Stimulated activated CD8-positive, alpha-beta memory T cell treated with anti-CD3 and anti-CD28 coated beads, Interleukin-7, amount 100 ng/mL, for 4 hours (primary cell): ENCODE measurements around the gene TMEM125.

Experiments used
- DNase-seq, 2 donors: peaks; one replicate each; pipeline ENCODE4 v3.0.0-alpha.2; 2020; ENCODE audit warnings: low read depth in 2 of 2

The TMEM125 gene

DNA sequence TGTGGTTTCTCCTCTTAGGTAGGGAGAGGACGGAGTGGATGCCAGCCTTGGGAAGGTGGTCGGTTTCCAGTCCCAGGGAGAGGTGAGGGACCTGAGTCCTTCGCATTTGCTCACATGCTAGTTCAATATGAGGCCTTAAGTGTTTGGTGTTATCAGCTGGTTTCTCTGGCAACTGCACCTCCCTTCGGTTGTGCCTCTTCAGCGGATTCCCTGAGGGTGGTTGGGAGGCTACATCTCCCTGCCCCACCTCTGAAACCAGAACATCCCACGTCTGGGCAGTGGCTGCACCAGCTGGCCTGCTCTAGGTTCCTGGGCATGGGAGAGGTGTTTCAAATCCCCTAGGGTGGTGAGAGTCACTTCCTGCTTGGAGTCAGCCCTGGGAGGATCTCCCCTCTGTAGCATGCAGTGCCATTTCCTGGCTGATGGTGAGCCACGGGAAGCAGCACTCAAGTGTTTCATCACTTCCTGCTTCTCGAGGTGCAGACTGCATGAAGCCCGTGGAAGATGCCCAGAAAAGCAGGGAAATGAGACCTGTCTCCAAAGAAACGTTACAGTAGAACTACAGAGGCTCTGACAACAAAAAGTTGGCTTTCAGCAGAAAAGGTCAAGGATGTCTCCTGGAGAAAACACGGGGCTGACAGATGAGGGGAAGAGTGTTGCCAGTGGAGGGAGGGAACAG is 4.5 kb downstream of the TMEM125 start:
- peak in 1 of 2 donors; percentile 5 for DNase-seq

DNA sequence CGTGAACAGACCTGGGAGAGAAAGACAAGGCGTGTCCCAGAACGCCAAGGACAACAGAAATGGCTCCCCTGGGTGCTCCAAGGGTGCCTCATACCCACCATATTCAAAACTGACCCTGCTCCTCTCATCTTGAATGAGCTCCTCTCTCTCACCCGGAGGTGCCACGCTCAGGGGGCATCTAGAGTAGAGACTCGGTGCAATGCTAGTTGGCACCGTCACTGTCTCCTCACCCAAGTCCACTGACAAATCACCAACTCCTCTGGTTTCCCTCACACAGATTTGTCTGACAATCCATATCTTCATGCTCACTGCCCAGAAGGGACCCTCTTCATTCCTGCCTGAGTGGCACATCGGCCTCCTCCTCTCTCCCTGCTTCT is 5.0 kb downstream of the TMEM125 start:
- DNase-seq = no peak

DNA sequence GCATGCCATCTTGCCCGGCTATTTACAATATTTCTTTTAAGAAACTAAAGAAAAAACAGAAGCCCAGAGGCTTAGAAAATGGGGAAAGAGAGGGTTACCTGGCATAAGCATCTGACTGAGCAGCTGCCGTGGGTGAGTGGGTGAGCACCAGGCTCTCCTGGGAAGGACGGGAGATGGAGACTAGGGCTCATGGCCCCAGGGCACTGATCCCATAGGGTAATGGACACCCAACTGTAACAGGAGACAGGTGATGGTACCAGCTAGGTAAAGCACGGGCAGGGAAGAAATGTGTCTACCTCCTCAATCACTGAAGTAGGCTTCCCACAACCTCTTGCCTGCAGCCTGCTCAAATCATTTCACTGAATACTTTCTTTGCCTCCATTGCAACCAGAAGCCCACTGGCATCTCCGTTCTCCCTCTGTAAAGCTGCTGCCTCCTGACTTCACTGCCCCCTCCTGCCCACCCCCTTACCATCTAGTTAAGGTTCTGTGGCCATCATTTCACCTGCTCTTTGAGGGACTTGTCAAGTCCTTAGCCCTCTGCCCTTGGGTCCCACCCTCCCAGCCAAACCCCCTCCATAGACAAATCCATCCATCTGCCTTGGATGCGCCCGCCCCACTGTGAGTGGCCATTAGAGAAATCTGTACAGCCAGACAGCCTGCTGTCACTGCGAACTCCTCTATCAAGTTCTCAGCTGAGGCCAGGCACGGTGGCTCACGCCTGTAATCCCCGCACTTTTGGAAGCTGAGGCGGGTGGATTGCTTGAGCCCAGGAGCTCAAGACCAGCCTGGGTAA is 6.2 kb downstream of the TMEM125 start:
- DNase-seq = no peak

DNA sequence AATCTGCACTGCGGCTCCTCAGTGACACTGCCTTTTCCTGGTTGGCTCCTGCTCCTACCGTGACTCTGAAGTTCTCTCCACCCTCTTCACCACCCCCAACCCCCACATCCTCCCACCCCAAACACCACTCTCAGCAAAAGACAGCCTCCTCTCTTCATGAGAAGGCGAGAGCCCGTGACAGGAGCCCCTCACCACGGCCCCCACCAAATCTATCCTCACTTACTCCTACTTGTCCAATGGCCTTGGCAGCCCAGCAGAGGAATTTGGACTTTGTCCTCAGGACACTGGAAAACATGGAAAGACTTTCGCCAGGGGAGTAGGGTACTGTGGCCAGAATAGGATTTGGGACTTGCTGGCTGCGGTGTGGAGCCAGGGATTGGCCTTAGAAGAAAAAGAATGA is 6.9 kb downstream of the TMEM125 start:
- no peak for DNase-seq

DNA sequence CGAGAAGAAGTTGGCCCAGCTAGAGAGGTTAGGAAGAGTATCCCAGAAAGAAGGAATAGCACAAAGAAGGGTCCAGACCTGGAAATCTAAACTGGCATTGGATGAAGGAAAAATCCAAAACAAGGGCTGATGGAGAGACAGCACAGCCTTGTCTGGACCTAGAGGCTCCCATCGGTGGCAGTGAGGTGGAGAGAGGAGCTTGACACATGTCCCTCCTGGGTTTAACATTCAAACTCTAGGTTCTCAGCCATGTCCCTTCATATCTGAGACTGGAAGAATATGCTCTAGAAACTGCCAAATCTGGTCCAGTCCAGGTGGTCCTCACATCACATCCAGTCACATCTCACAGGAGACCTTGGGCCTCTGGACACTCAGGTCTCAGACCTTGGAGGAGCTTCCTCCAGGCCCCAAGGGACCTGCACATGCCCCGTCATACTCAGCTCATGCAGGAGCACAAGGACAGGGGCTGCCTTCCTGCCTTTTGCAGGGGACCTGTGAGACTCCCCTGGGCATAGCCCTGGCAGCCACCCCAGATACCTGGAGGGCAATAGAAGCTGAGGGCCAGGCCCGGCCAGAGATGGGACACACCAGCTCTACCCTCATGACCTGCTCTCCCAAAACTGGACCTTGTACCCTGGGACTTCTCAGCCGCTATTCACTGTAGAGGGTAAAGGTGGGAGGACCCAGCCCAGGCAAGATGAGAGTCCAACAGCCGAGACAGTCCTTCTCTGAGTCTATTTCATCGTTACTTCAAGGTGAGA is 7.5 kb downstream of the TMEM125 start:
- DNase-seq = no peak

DNA sequence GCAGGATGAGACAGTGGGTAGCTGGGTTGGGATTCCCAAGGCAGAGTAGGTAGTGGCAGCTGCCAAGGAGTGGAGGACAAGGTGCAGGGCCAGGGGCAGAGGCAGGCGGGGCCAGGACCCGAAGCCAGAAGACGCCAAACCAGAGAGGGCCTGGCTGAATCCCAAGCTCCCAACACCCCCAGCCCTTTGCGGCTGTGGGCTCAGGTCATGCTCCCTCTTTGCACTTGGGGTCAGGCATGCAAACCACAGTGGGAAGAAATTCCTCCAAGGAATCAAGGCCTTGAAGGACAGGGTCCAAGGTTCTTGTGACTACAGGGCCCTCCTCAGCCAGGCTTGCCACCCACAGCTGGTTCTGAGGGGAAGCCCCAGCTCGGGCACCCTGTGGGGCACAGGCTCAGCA is 9.4 kb downstream of the TMEM125 start:
- DNase-seq = no peak

DNA sequence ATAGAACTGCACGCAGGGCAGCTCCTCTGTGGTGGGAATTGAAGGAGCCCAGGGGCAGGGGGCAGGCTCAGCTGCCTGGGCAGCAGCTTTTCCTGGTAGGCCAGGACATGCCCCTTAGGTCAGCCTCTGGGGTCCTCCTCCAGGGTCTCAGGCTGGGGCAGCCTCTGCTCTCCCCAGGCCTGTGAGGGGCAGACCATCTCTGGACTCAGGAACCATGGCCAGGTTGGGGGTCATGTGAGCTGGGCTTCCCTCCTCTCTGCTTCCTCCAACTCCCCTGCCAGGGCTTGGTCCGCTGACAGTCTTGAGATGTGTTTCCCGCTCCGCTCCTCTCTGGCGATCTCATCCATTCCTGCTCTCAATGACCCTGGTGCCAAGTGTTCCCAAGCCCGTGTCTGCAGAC is 9.9 kb downstream of the TMEM125 start:
- DNase-seq = no peak

DNA sequence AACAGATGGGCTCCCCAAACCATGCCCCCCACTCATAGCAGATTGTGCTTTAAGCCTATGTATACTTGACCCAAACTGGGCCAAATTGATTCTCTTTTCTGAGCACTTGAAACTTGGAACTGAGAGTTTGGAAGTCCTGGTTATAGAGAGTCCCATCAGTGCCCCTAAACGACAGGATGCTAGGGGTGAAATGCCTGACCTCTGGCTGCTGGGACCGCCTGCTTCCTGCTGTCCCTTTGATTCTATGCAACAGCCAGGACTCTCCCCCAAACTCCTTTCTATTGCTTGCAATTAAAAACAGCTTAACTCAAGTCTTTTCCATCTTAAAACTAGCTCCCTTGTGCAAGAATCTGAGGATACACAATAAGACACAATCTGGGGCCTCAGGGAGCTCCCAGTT is 10.9 kb downstream of the TMEM125 start:
- DNase-seq = no peak

DNA sequence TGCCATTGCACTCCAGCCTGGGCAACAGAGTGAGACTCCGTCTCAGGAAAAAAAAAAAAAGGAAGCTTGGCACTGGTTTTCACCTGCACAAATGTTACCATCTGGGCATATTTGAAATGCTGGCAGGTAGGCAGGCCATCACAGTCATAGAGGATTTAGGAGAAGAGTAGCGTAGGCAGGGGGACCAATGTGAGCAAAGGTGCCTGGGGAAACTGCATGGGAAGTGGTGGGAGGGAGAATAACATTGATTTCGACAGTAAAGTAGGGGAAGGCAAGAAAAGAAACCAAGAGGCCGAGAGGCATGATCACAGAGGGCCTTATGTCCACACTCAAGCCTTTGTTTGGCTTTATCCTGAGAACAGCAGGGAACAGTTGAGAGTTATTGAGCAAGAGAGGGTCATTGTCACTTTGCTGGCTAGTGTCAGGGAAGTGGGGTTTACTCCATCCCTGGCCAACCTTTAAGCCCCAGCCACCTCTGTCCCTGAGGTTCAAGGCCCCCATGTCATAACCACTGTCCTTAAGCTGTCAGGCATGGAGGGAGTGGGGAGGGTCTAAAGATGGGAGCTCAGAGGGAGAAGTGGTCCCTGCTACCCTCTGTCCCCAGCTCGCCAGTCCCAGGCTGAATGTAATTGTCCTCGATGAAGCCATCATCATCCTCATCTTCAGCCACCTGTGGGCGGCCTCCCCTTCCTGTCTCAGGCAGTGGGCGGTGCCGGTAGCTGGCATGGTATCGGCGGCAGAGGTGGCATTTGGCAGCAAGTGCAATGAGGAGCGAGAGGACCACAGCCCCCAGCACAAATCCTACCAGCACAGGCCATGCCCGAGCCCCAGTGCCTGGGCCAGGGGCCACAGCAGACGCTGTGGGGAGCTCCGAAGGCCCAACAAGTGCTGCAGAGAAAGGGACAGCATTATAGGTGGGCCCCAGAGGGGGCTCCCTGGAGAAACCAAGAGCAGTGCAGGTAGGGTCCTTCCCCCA is 12.7 kb downstream of the TMEM125 start:
- DNase-seq = no peak

DNA sequence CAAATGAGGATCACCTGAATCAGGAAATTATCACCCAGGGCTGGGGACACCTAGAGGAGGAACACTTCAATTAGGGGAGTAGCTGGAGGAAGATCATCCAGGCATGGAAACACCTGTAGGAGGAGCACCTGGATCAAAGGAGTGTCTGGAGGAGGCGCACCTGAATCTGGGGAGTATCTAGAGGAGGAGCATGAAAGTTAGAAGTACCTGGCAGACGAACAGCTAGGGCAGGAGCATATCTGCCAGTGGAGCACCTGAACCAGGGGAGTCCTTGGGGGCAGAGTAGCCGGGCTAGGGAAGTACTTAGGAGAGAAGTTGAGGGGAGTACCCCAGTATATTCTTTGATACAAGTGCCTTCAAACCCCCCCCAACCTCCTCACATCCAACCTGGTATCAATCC is 14.3 kb downstream of the TMEM125 start:
- no peak for DNase-seq

DNA sequence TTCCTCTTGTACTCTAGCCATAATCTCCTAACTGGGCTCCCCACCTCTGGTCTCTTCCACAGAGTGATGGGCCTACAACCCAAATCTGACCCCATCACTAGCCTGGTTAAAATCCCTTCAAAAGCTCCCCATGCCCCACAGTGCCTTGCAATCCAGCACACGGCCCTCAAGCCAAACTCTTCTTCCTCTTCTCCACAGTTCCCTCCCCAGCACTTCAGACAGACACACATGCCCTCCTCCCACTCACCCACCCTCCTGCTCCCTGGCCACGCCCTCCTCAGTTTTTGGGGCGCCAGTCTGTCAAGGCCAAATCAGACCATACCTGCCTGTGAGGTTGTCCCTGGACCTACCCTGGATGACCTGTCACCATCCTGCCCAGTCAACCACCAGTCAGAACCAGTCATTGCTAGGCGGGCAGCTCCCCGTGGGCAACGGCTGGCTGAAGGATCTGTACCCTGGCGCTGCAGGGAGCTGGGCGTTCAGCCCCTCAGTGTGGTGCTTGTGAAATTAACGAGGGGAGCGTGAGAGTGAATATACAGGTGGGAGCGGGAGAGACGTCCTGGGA is 14.8 kb downstream of the TMEM125 start:
- no peak for DNase-seq

DNA sequence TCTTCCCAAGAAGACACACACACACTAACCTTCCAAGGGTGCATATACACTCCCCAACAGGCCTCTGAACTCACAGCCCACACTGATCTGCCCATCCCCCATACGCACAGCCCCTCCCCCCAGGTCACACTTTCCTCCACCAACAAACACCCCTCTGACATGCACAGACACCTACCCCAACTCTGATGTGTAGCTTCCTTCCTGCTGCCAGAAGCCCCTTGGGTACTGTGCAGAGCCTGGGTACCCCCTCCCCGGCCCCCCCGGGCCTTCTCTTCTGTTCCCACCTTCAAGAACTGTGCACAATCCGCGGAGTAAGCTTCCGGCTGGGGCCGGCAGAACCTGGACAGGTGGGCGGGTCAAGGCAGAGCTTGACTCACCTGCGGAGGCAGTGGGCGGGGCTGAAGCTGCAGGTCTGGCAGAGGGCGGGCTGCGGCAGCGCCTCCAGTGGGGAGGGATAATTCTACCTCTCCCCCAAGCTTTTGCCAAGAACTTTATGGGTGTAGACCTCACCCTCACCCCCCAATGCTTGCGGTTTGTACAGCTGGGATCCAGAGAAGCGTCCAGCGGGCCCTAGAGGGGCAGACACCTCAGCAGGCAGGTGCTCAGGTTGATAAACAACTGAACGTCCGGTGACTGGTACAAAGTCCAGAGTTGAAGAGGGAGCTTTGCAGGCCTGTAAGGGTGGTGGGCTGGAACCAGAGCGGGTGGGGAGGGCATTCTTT is 15.6 kb downstream of the TMEM125 start, which contains the start of gene C1orf210:
Gene C1orf210, minus strand, starts transcription at position 313 of the 722 bp plus-strand sequence. CDS start 2,311 bp downstream, outside the sequence.
- no peak for DNase-seq

DNA sequence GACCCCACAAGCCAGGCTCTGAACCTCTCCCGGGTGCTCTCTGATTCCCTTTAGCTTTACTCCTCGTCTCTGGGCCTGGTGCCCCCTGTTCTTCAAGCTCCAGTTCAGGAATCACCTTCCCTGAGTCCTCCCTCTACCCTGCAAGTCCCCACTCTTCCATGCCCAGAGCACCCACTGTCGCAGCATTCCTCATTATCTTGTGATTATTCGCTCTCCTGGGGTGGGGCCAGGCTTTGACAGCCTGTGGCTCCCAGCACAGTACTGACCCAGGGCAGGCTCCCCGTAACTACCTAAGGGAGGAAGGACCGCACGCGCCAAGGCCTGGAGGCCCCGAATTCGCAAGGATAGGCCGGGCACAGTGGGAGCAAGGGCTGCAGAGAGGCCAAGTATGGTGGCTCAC is 16.3 kb downstream of the TMEM125 start:
- no peak for DNase-seq

DNA sequence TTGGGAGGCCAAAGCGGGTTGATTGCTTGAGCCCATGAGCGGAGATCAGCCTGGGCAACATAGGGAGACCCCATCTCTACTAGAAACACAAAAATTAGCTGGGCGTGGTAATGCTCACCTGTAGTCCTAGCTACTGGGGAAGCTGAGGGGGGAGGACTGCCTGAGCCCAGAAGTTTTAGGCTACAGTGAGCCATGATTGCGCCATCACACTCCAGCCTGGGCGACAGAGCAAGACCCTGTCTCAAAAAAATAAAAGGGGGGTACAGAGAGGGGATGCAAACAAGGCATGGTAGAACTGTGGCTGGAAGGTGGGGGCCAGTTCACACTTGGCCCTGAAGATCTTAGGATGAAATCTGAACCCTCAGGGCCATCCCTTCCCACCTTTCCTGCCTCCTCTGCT is 16.8 kb downstream of the TMEM125 start:
- DNase-seq = no peak

DNA sequence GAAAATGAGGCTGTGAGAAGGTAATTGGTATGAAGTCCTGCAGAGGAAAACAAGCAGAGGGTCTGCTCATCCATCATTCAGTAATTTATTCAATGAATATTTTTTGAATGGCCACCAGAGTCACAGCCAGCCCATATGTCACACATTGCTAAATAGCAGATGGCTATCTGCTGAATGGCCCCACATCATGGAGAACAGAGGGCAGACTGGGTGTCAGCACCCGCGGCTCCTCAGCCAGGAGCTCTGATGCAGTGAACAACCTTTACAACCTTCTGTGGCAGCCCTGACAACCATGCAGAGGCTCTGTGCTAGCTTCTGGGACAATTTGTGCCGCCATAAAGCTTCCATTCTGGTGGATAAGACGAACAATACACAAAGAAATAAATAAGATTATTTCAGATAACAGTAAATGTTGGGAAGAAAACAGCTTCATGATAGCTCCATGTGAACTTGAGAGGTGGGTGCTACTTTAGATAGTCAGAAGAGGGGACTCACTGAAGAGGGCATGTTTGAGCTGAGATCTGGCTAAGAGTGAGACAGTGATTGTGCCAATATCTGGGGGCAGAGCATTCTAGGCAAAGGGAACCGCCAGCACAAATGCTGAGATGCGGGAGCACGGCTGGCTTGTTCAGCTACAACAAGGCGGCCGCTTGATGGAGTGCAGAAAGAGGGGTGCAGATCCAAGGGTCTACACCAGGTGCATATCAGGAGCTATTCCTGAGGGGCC is 18.4 kb downstream of the TMEM125 start:
- DNase-seq = no peak

DNA sequence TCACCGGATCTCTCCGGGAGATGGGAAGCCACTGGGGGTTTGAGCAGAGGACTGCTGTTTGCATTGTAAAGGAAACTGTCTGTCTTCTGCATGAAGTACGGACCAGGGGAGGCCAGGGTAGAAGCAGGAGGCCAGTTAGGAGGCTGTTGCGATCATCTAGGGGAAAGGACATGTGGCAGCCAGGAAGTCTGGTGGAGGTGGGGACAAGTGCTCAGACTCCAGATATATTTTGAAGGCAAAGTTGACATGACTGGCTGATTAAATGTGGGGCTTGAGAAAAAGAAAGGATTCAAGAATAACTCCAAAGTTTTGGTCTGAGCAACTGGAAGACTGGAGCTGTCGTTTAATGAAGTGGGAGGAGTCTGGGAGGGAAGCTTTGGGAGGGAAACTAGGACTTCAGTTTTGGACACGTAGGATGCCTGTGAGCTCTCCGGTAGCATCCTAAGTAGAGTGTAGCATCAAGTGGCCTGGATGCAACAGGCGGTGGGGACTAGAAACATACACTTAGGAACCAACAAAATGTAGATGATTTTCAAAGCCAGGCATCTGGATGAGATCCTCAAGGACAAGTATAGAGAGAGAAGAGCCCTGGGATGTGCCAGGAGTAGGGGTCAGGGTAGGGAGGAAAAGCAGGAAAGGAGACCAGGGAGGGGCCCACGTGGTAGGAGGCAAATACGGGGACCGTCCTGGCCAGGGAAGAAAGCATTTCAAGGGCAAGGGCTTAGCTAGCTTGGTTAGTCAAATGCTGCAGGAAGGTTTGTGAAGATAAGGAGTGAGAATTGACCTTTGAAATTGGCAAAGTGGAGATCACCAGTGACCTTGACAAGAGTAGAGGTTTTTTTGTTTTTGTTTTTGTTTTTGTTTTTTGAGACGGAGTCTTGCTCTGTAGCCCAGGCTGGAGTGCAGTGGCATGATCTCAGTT is 19.3 kb downstream of the TMEM125 start:
- DNase-seq = no peak

DNA sequence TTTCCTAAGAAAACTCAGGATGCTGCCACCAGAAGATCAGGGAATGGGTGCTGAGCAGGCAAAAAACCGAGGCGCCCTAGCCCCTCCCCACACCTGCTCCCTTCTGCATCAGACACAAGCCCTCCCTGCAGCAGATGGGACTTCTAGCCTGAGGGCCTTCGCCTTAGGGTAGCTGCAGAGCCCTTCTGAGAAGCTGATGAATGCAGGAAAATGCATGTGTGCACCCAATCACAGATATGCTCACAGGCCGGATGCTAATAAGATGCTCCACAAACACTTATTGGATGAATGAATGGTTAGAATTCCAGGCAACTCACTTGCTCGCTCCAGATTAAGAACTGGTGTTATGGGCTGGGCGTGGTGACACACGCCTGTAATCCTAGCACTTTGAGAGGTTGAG is 22.4 kb downstream of the TMEM125 start:
- no peak for DNase-seq

DNA sequence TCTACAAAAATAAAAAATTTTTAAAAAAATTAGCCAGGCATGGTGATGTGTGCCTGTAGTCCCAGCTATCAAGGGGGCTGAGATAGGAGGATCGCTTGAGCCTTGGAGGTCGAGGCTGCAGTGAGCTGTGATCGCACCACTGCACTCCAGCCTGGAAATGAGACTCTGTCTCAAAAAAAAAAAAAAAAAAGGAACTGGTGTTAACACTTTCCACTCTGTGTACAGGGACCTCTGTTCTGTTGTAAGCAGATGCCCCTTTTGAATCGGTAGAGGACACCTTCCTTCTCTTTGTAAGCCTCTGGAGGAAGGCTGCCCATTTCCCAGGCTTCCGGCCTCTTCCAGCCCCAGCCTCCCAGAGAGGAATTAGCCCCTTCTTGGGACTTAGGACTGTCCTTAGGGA is 22.9 kb downstream of the TMEM125 start:
- DNase-seq = no peak

DNA sequence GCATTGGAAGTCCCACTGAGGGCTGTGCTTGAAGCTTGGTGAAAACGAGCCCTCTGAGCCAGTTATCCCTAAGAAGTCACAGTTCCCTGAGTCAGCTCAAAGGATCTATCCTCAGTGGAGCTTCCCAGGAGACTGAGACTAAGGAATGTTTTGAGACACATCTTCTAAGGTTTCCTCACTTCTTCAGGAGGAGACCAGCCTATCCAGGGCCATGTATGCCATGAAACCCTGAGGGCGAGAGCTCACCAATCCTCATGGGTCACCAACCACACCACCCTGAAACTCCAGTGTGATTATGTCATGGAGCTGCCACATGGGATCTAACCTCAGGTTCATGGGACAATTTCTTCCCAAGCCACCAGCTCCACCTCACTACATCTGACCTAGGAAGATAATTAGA is 23.4 kb downstream of the TMEM125 start:
- no peak for DNase-seq
